GM12891 (cell line): Measurements from ENCODE around the gene SP1.

Source experiments
- DNase-seq: peaks from one replicate; pipeline ENCODE4 v3.0.0; 2011; ENCODE audit warnings: low spot score; ENCODE audit not compliant: insufficient read length
- FAIRE-seq: peaks from 2 replicates; lab custom pipeline; 2011; peaks lifted over from hg19 to GRCh38; lab: Jason Lieb, UNC
- PAX5 ChIP-seq: IDR thresholded peaks from 2 replicates; pipeline ENCODE4 v1.6.1; 2011; ENCODE audit warnings: low read length, moderate library complexity, mild to moderate bottlenecking; ENCODE audit not compliant: insufficient read depth, severe bottlenecking
- POLR2A ChIP-seq: IDR thresholded peaks from 2 replicates; pipeline ENCODE4 v1.6.1; 2011; ENCODE audit warnings: low read depth, low read length, control low read depth
- POLR2AphosphoS5 ChIP-seq: IDR thresholded peaks from 2 replicates; pipeline ENCODE4 v1.6.1; 2011; ENCODE audit warnings: low read depth, low read length, control low read depth
- POU2F2 ChIP-seq: IDR thresholded peaks from 2 replicates; pipeline ENCODE4 v1.6.1; 2011; ENCODE audit warnings: low read depth, mild to moderate bottlenecking, control low read depth, low read length, moderate library complexity
- SPI1 ChIP-seq: IDR thresholded peaks from 2 replicates; pipeline ENCODE4 v1.6.1; 2011; ENCODE audit warnings: low read depth, low read length, control low read depth
- TAF1 ChIP-seq: IDR thresholded peaks from 2 replicates; pipeline ENCODE4 v1.6.1; 2011; ENCODE audit warnings: low read depth, low read length, control low read depth

Gene SP1

GRCh38 chr12:53463802-53464560, 84.0 kb downstream of the SP1 start:
- FAIRE-seq (no peak), DNase-seq (no peak)
- TF ChIP-seq SPI1 (0 out of 2 replicates have a peak, but pooled peaks have one; percentile 15), POLR2AphosphoS5 (no peak; the same call in 1 of the 2 replicates)

GRCh38 chr12:53464685-53465418, 84.9 kb downstream of the SP1 start:
- TF ChIP-seq SPI1 (no peak), POLR2AphosphoS5 (no peak), POLR2A (no peak; the same call in 1 of the 2 replicates), PAX5 (no peak), TAF1 (no peak), POU2F2 (no peak)
- no peak for FAIRE-seq
- no peak for DNase-seq

GRCh38 chr12:53465679-53466078, 85.7 kb downstream of the SP1 start:
- DNase-seq (no peak), FAIRE-seq (no peak)
- TF ChIP-seq POU2F2 = no peak
- TF ChIP-seq POLR2A = no peak
- TF ChIP-seq SPI1 = no peak
- no peak for TF ChIP-seq POLR2AphosphoS5
- TF ChIP-seq TAF1 = no peak
- TF ChIP-seq PAX5 = no peak
